HUES48 (cell line): ENCODE results near the gene ANKS1A.
A peak's percentile ranks its signal among the peaks of the same experiment; 100 is the strongest.
"Not testable (repeated sequence)": the region's sequence is repeated elsewhere in the genome, so short reads cannot be mapped to it uniquely, and the experiment has no call there.

Source experiments
- H3K27ac ChIP-seq: one replicate; pipeline ENCODE4 v1.7.0; 2013; ENCODE audit warnings: low read depth, low read length, inconsistent platforms
- H3K27me3 ChIP-seq: 2 replicates; pipeline ENCODE4 v1.6.1; 2013; ENCODE audit warnings: mild to moderate bottlenecking, low read length; ENCODE audit not compliant: control insufficient read depth, insufficient read depth
- H3K36me3 ChIP-seq: 2 replicates; pipeline ENCODE4 v1.6.1; 2013; ENCODE audit warnings: low read length; ENCODE audit not compliant: control insufficient read depth, insufficient read depth
- H3K4me1 ChIP-seq: 2 replicates; pipeline ENCODE4 v1.6.1; 2013; ENCODE audit warnings: mild to moderate bottlenecking, low read length; ENCODE audit not compliant: control insufficient read depth, insufficient read depth
- H3K4me3 ChIP-seq: 2 replicates; pipeline ENCODE4 v1.5.1; 2013; ENCODE audit warnings: mild to moderate bottlenecking, low read depth, low read length
- H3K9ac ChIP-seq: 2 replicates; pipeline ENCODE4 v1.6.1; 2013; ENCODE audit warnings: mild to moderate bottlenecking, low read depth, low read length, moderate library complexity
- H3K9me3 ChIP-seq: 2 replicates; pipeline ENCODE4 v1.6.1; 2013; ENCODE audit warnings: low read length; ENCODE audit not compliant: control insufficient read depth, insufficient read depth

ANKS1A gene

GRCh38 chr6:35096129-35096862 is 207.2 kb downstream of the ANKS1A start:
- Histone ChIP-seq H3K9ac (no peak overlapping the region), H3K27ac (peak overlapping the region; percentile 56), H3K4me1 (peaks cover 16% of the 10 kb centered on the region), H3K9me3 (no peaks in the 10 kb centered on the region), H3K27me3 (no peaks in the 10 kb centered on the region), H3K4me3 (no peak overlapping the region), H3K36me3 (no peaks in the 10 kb centered on the region)

DNA sequence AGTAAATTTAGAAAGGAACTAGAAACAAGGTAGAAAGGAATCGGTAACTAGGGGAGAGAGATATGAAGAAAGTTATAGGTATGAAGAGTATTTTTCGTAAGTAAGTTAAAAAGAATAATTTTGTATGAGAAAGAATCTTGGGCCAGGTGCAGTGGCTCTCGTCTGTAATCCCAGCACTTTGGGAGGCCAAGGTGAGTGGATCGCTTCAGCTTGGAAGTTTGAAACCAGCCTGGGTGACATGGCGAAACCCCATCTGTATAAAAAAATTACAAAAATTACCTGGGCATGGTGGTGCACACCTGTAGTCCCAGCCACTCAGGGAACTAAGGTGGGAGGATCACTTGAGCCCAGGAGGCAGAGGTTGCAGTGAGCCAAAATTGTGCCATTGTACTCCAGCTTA is 210.1 kb downstream of the ANKS1A start:
- Histone ChIP-seq H3K4me3 (no peak overlapping the region), H3K9ac (no peak overlapping the region), H3K9me3 (no peaks in the 10 kb centered on the region), H3K36me3 (no peaks in the 10 kb centered on the region), H3K4me1 (peaks cover 16% of the 10 kb centered on the region), H3K27me3 (no peaks in the 10 kb centered on the region), H3K27ac (no peak overlapping the region)

DNA sequence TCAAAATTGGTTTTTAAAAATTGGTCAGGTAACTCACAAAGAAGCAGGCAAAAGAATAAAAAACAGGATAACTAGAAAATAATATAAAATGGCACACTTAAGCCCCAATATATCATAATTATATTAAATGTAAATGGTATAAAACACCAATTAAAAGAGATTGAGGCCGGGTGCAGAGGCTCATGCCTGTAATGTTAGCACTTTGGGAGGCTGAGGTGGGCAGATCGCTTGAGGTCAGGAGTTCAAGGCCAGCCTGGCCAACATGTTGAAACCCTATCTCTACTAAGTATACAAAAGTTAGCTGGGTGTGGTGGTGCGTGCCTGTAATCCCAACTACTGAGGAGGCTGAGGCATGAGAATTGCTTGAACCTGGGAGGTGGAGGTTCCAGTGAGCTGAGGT is 216.0 kb downstream of the ANKS1A start:
- Histone ChIP-seq H3K4me3 (no peak overlapping the region), H3K9ac (no peak overlapping the region), H3K36me3 (no peaks in the 10 kb centered on the region), H3K4me1 (no peaks in the 10 kb centered on the region), H3K9me3 (no peaks in the 10 kb centered on the region), H3K27me3 (no peaks in the 10 kb centered on the region), H3K27ac (no peak overlapping the region)

DNA sequence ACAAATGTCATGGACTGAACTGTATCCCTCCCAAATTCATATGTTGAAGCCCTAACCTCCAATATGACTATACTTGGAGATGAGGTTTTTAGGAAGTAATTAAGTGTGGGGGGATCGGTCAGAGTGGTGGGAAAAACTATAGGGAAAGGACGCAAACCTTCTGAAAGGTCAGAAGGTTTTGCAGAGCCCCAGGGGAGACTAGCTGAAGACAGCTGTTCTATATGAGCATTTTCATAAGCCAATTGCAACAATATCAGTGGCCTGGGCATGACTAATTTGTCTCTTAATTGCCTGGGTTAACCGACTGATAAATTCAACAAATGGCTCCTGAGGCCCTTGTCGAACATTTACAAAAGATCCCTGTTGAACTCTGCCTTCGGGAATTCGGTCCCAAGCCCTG is 217.0 kb downstream of the ANKS1A start:
- not testable (repeated sequence) for H3K4me1 ChIP-seq, H3K36me3 ChIP-seq, H3K9ac ChIP-seq, H3K4me3 ChIP-seq, H3K27ac ChIP-seq, H3K9me3 ChIP-seq, H3K27me3 ChIP-seq

DNA sequence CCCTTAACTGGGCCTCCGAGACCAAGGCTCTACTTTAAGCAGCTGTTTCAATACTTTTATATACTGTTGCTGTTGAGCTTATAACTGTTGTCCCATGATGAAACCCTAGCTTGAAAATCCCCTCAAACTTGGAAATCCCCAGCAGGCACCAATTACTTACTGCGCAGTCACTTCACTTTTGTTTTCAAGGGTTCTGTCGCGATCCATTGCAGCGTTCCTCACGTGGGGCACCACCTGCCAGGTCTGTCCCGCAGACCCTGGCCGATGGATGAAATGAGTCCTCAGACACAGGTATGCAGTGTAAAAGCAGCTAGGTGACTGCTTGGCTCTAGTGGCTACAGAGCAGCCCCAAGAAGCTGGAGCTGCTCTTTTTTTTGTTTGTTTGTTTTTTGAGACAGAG is 218.2 kb downstream of the ANKS1A start:
- not testable (repeated sequence) for H3K9ac ChIP-seq, H3K27me3 ChIP-seq, H3K27ac ChIP-seq, H3K4me3 ChIP-seq, H3K36me3 ChIP-seq, H3K4me1 ChIP-seq, H3K9me3 ChIP-seq

DNA sequence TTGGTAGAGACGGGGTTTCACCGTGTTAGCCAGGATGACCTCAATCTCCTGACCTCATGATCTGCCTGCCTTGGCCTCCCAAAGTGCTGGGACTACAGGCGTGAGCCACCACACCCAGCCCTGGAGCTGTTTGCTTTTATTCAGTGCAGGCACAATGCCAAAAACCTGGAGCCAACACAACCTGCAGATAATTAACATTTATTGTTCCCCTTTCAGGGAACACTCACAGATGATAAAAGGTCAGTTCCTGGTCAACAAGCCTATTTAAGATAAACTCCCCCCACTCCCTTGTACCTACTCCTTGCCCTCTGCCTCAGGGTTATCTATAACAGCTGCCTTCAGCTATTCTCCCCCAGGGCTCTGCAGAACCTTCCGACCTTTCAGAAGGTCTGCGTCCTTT is 218.7 kb downstream of the ANKS1A start:
- H3K4me1 ChIP-seq, H3K4me3 ChIP-seq, H3K9ac ChIP-seq, H3K36me3 ChIP-seq, H3K27me3 ChIP-seq, H3K27ac ChIP-seq, H3K9me3 ChIP-seq: not testable (repeated sequence)

DNA sequence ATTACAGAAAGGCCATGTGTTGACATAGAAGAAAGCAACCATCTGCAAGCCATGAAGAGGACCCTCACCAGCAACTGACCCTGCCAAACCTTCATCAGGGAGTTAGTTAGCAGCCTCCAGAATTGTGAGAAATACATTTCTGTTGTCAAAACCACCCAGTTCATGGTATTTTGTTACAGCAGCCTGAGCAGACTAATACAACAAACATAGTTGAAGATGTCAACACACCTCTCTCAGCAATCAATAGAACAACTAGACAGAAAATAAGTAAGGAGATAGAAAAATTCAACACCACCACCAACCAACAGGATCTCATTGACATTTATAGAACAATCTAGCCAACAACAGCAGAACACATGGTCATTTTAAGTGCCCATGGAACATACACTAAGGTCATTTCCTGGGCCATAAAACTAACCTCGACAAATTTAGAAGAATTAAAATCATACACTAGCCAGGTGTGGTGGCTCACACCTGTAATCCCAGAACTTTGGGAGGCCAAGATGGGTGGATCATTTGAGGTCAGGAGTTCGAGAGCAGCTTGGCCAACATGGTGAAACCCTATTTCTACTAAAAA is 219.3 kb downstream of the ANKS1A start:
- Histone ChIP-seq H3K4me3 (no peak overlapping the region), H3K9ac (no peak overlapping the region), H3K27ac (no peak overlapping the region), H3K4me1 (no peaks in the 10 kb centered on the region), H3K27me3 (no peaks in the 10 kb centered on the region), H3K36me3 (no peaks in the 10 kb centered on the region), H3K9me3 (no peaks in the 10 kb centered on the region)

DNA sequence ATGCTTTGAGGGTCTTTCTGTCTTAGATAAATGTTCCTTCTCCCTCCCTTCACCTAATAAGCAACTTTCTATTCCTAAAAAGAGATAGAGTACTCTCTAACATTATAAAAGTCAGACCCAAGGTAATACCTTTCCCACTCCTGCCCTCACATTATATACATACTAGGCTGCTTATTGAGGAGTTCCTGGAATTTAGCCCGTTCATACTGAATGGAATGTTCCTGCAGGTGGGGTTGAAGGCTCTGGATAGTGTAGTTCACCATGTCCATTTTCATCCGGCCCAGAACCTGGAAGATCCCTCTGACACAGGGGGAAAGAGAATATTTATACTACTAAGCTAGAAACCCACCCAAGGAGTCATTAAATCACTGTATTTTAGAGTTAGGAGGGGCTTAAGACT is 231.7 kb downstream of the ANKS1A start:
- Histone ChIP-seq H3K36me3 (no peaks in the 10 kb centered on the region), H3K27ac (no peak overlapping the region), H3K9ac (no peak overlapping the region), H3K9me3 (no peaks in the 10 kb centered on the region), H3K27me3 (no peaks in the 10 kb centered on the region), H3K4me3 (no peak overlapping the region), H3K4me1 (no peaks in the 10 kb centered on the region)

- no peaks in the 10 kb centered on the region for H3K36me3 ChIP-seq
- H3K9me3 ChIP-seq = no peaks in the 10 kb centered on the region
- H3K27me3 ChIP-seq = no peaks in the 10 kb centered on the region
- no peaks in the 10 kb centered on the region for H3K4me1 ChIP-seq
- no peak overlapping the region for H3K9ac ChIP-seq
- no peak overlapping the region for H3K4me3 ChIP-seq
- no peak overlapping the region for H3K27ac ChIP-seq
Observed at GRCh38 chr6:35124356-35124755, 235.3 kb downstream of the ANKS1A start.

GRCh38 chr6:35128042-35128441 is 239.0 kb downstream of the ANKS1A start:
- H3K36me3 ChIP-seq = no peaks in the 10 kb centered on the region
- H3K9me3 ChIP-seq = no peaks in the 10 kb centered on the region
- no peaks in the 10 kb centered on the region for H3K27me3 ChIP-seq
- no peak overlapping the region for H3K27ac ChIP-seq
- H3K4me1 ChIP-seq = no peaks in the 10 kb centered on the region
- H3K4me3 ChIP-seq = no peak overlapping the region
- H3K9ac ChIP-seq = no peak overlapping the region

DNA sequence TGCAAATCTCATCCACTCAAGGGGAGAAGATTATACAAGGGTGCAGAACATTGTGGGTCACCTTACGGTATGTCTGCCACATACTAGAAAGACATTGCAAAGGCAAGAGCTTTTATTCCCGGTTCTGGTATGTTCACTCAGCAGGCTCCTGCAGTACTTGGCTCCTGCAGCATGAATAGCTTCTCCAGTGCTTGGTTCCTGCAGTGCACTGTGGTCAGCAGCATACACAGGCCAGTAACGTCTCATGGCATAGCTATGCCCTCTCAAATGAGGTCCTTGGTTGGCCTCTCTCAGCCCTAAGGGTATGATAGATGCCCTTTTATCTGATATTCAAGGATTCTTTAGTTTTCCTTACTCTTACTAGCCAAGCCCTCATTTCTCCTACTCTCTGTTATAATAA is 239.4 kb downstream of the ANKS1A start:
- H3K27me3 ChIP-seq = no peaks in the 10 kb centered on the region
- H3K27ac ChIP-seq = no peak overlapping the region
- no peak overlapping the region for H3K9ac ChIP-seq
- no peaks in the 10 kb centered on the region for H3K9me3 ChIP-seq
- H3K36me3 ChIP-seq = no peaks in the 10 kb centered on the region
- H3K4me3 ChIP-seq = no peak overlapping the region
- H3K4me1 ChIP-seq = no peaks in the 10 kb centered on the region
